HepG2 (cell line): ENCODE measurements around the gene COMT. TPM values are rescaled to one million over a fixed set of nuclear protein-coding genes. Genes with fewer than 3 reads are reported as not detected.
A peak's percentile ranks its signal among the peaks of the same experiment; 100 is the strongest.

Experiments used
- FOXJ3 ChIP-seq: sonication (generic); formaldehyde crosslinking; IDR thresholded peaks from 2 replicates; pipeline ENCODE4 v1.4.0; 2020; ENCODE audit warnings: missing genetic modification reagents, mild to moderate bottlenecking, borderline replicate concordance
- HDAC1 ChIP-seq: sonication (generic); formaldehyde crosslinking; IDR thresholded peaks from 2 replicates; pipeline ENCODE4 v1.5.1; 2020; ENCODE audit warnings: mild to moderate bottlenecking, missing genetic modification reagents
- HNF4A ChIP-seq: sonication (generic); formaldehyde crosslinking; IDR thresholded peaks from 2 replicates; pipeline ENCODE4 v1.4.0; 2020; ENCODE audit warnings: missing genetic modification reagents
- HNRNPLL ChIP-seq: fragments of 200-400 bp; formaldehyde crosslinking; IDR thresholded peaks from 2 replicates; pipeline ENCODE4 v1.6.1; 2017; ENCODE audit warnings: mild to moderate bottlenecking, low read depth, low read length; ENCODE audit not compliant: poor library complexity, severe bottlenecking
- ZBTB20 ChIP-seq: sonication (generic); formaldehyde crosslinking; IDR thresholded peaks from 2 replicates; pipeline ENCODE4 v1.8.1; 2023; ENCODE audit warnings: missing genetic modification reagents, low read depth, mild to moderate bottlenecking, borderline replicate concordance
- ZMAT3 ChIP-seq: sonication (generic); formaldehyde crosslinking; conservative IDR thresholded peaks from 2 replicates; pipeline ENCODE4 v1.7.0; 2021; ENCODE audit warnings: missing genetic modification reagents
- ZNF292 ChIP-seq: sonication (generic); formaldehyde crosslinking; IDR thresholded peaks from 2 replicates; pipeline ENCODE4 v1.8.1; 2022; ENCODE audit warnings: mild to moderate bottlenecking, low read depth, missing genetic modification reagents, borderline replicate concordance
- ZNF3 ChIP-seq: IDR thresholded peaks from 2 replicates; pipeline ENCODE4 v1.7.0; 2017; ENCODE audit warnings: inconsistent platforms
- ZNF564 ChIP-seq: sonication (generic); formaldehyde crosslinking; IDR thresholded peaks from 2 replicates; pipeline ENCODE4 v1.8.1; 2023; ENCODE audit warnings: mild to moderate bottlenecking, missing genetic modification reagents
- ZNF572 ChIP-seq: sonication (generic); formaldehyde crosslinking; IDR thresholded peaks from 2 replicates; pipeline ENCODE4 v1.5.1; 2020; ENCODE audit warnings: mild to moderate bottlenecking, missing genetic modification reagents
- ZNF7 ChIP-seq: IDR thresholded peaks from 2 replicates; pipeline ENCODE4 v1.6.1; 2016; ENCODE audit warnings: missing biosample characterization, missing genetic modification reagents
- ZNF879 ChIP-seq: sonication (generic); formaldehyde crosslinking; IDR thresholded peaks from 2 replicates; pipeline ENCODE4 v1.8.1; 2023; ENCODE audit warnings: missing genetic modification reagents
- ZSCAN29 ChIP-seq: sonication (generic); formaldehyde crosslinking; conservative IDR thresholded peaks from 2 replicates; pipeline ENCODE4 v1.4.0; 2020; ENCODE audit warnings: mild to moderate bottlenecking, missing genetic modification reagents
- polyA plus RNA-seq, 8 experiments: library from polyadenylated mRNA; depleted of rRNA in 3 of 8; stranded (reverse) in 7 of 8; unstranded in 1 of 8; fragments of >200 nt; fragmentation: Illumina TruSeq in 4 of 8; extraction: Trizol in 4 of 8; gene quantifications; 2 replicates each; pipeline versions ENCODE4 v1.2.1 to v1.2.3, GENCODE V29; 2011 to 2016; ENCODE audit warnings: low read depth in 4 of 8, missing spikeins in 1 of 8, mixed read lengths in 1 of 8; ENCODE audit not compliant: insufficient read depth in 1 of 8
- total RNA-seq, 5 experiments: library from RNA; depleted of rRNA; stranded (reverse); fragments of >200 nt; fragmentation: Illumina TruSeq; extraction: Trizol; gene quantifications; 2 replicates each; pipeline ENCODE4 v1.2.3, GENCODE V29; 2016; ENCODE audit warnings: low read depth in 1 of 5
- TF ChIP-seq, protein P1 (sequence below): sonication (generic); formaldehyde crosslinking; IDR thresholded peaks from one replicate; pipeline ENCODE4 v1.5.1; 2020; ENCODE audit warnings: mild to moderate bottlenecking, missing genetic modification reagents; ENCODE audit errors: not compliant biosample characterization
- TF ChIP-seq, protein P2 (sequence below): sonication (generic); formaldehyde crosslinking; conservative IDR thresholded peaks from 2 replicates; pipeline ENCODE4 v1.4.0; 2020; ENCODE audit warnings: mild to moderate bottlenecking, missing genetic modification reagents, moderate library complexity
- TF ChIP-seq, protein P3 (sequence below): sonication (generic); formaldehyde crosslinking; IDR thresholded peaks from 2 replicates; pipeline ENCODE4 v1.5.0; 2020; ENCODE audit warnings: missing genetic modification reagents, mild to moderate bottlenecking, borderline replicate concordance

The COMT gene
- total and polyA plus RNA-seq, 2 of the 13 experiments (the other 11 are each of a cell fraction or from before 2014, with no cell fraction given): 156 to 162 TPM

DNA sequence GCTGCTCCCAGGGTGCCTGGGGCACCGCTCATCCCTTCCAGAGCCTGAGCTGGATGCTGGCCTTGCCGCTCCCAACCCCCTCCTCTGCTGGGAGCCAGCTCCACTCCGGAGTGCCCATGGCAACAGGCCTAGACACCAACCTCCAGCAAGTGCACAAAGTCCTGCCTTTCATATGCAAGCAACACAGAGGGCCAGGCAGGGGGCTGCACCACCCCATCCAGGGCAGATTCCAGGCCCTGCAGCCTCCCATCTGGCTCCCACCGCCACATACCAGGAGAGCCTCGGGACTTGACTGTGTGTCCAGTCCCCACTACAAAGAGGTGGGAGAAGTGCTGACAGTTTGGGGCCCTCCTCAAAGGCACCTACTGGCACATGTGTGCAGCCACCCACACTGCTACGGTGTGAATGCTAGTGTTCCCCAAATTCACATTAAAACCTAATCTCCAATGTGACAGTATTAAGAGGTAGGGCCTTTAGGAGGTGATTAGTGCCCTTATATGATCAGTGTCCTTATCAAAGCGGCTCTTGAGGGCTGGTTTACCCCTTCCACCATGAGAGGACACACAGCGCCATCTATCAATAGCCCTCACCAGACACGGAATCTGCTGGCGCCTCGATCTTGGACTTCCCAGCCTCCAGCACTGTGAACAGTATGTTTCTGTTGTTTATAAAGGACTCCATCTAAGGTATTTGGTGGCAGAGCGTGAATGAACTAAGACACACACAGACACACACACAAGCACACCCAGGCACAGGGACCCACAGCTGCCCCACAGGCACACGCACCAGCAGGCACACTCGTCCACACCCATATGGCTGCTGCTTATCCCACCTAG is 58.9 kb downstream of the COMT start (continued):
- TF ChIP-seq, protein P1, sequence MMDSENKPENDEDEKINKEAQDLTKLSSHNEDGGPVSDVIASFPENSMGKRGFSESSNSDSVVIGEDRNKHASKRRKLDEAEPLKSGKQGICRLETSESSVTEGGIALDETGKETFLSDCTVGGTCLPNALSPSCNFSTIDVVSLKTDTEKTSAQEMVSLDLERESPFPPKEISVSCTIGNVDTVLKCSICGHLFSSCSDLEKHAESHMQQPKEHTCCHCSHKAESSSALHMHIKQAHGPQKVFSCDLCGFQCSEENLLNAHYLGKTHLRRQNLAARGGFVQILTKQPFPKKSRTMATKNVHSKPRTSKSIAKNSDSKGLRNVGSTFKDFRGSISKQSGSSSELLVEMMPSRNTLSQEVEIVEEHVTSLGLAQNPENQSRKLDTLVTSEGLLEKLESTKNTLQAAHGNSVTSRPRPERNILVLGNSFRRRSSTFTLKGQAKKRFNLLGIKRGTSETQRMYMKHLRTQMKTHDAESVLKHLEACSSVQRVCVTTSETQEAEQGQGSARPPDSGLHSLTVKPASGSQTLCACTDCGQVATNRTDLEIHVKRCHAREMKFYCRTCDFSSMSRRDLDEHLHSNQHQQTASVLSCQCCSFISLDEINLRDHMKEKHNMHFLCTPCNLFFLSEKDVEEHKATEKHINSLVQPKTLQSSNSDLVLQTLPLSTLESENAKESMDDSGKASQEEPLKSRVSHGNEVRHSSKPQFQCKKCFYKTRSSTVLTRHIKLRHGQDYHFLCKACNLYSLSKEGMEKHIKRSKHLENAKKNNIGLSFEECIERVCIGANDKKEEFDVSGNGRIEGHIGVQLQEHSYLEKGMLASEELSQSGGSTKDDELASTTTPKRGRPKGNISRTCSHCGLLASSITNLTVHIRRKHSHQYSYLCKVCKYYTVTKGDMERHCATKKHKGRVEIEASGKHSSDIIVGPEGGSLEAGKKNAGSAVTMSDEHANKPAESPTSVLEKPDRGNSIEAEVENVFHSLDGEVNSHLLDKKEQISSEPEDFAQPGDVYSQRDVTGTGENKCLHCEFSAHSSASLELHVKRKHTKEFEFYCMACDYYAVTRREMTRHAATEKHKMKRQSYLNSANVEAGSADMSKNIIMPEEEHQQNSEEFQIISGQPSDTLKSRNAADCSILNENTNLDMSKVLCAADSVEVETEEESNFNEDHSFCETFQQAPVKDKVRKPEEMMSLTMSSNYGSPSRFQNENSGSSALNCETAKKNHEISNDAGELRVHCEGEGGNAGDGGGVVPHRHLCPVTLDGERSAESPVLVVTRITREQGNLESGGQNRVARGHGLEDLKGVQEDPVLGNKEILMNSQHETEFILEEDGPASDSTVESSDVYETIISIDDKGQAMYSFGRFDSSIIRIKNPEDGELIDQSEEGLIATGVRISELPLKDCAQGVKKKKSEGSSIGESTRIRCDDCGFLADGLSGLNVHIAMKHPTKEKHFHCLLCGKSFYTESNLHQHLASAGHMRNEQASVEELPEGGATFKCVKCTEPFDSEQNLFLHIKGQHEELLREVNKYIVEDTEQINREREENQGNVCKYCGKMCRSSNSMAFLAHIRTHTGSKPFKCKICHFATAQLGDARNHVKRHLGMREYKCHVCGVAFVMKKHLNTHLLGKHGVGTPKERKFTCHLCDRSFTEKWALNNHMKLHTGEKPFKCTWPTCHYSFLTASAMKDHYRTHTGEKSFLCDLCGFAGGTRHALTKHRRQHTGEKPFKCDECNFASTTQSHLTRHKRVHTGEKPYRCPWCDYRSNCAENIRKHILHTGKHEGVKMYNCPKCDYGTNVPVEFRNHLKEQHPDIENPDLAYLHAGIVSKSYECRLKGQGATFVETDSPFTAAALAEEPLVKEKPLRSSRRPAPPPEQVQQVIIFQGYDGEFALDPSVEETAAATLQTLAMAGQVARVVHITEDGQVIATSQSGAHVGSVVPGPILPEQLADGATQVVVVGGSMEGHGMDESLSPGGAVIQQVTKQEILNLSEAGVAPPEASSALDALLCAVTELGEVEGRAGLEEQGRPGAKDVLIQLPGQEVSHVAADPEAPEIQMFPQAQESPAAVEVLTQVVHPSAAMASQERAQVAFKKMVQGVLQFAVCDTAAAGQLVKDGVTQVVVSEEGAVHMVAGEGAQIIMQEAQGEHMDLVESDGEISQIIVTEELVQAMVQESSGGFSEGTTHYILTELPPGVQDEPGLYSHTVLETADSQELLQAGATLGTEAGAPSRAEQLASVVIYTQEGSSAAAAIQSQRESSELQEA (CRISPR knock-in tag): no peak
- no peak for TF ChIP-seq ZNF3 (CRISPR knock-in tag)
- no peak for TF ChIP-seq ZNF572 (CRISPR knock-in tag)
- TF ChIP-seq ZNF292 (CRISPR knock-in tag): peak; percentile 68; the same call in 1 of the 2 replicates
- TF ChIP-seq, protein P2, sequence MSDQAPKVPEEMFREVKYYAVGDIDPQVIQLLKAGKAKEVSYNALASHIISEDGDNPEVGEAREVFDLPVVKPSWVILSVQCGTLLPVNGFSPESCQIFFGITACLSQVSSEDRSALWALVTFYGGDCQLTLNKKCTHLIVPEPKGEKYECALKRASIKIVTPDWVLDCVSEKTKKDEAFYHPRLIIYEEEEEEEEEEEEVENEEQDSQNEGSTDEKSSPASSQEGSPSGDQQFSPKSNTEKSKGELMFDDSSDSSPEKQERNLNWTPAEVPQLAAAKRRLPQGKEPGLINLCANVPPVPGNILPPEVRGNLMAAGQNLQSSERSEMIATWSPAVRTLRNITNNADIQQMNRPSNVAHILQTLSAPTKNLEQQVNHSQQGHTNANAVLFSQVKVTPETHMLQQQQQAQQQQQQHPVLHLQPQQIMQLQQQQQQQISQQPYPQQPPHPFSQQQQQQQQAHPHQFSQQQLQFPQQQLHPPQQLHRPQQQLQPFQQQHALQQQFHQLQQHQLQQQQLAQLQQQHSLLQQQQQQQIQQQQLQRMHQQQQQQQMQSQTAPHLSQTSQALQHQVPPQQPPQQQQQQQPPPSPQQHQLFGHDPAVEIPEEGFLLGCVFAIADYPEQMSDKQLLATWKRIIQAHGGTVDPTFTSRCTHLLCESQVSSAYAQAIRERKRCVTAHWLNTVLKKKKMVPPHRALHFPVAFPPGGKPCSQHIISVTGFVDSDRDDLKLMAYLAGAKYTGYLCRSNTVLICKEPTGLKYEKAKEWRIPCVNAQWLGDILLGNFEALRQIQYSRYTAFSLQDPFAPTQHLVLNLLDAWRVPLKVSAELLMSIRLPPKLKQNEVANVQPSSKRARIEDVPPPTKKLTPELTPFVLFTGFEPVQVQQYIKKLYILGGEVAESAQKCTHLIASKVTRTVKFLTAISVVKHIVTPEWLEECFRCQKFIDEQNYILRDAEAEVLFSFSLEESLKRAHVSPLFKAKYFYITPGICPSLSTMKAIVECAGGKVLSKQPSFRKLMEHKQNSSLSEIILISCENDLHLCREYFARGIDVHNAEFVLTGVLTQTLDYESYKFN (CRISPR knock-in tag): peak; percentile 76
- no peak for TF ChIP-seq ZBTB20
- peak; percentile 65 for TF ChIP-seq HNF4A (CRISPR knock-in tag)
- no peak for TF ChIP-seq ZNF879 (CRISPR knock-in tag)
- no peak for TF ChIP-seq ZNF7
- peak; percentile 100 for TF ChIP-seq ZNF564
- no peak for TF ChIP-seq ZSCAN29 (CRISPR knock-in tag)
- TF ChIP-seq HDAC1: peak; percentile 49; the same call in 1 of the 2 replicates
- TF ChIP-seq FOXJ3 (CRISPR knock-in tag): no peak
- no peak for TF ChIP-seq ZMAT3 (CRISPR knock-in tag)
- peak; percentile 29 for TF ChIP-seq HNRNPLL
- TF ChIP-seq, protein P3, sequence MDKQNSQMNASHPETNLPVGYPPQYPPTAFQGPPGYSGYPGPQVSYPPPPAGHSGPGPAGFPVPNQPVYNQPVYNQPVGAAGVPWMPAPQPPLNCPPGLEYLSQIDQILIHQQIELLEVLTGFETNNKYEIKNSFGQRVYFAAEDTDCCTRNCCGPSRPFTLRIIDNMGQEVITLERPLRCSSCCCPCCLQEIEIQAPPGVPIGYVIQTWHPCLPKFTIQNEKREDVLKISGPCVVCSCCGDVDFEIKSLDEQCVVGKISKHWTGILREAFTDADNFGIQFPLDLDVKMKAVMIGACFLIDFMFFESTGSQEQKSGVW: no peak
